ENCODE data around the gene STAG1. TPM values are rescaled to one million over a fixed set of nuclear protein-coding genes. Genes with fewer than 3 reads are reported as not detected.
"Not testable (repeated sequence)": the region's sequence is repeated elsewhere in the genome, so short reads cannot be mapped to it uniquely, and the experiment has no call there.

Gene STAG1
- total RNA-seq, 1 donor from 2014 or later, result 23.6 TPM

DNA sequence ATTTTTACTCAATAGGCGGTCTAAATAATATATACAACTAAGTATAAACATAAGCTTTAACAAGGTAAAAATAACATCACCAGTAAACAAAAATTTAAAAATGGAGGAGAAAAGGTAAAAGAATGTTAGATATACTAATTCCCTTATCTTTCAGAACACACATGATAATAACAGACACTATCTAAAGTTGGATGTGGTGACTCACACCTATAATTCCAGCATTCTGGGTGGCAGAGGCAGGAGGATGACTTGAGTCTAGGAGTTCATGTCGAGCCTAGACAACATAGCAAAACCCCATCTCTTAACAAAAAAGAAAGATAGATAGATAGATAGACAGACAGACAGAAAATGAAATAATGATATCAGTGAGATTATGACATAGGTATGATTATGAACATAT, 85.1 kb downstream of the STAG1 start:
- ATAC-seq (no peak), DNase-seq (ENCODE audit: missing footprints) (no peak)
- intact Hi-C loops (cut with DNase I), result no loop called here

DNA sequence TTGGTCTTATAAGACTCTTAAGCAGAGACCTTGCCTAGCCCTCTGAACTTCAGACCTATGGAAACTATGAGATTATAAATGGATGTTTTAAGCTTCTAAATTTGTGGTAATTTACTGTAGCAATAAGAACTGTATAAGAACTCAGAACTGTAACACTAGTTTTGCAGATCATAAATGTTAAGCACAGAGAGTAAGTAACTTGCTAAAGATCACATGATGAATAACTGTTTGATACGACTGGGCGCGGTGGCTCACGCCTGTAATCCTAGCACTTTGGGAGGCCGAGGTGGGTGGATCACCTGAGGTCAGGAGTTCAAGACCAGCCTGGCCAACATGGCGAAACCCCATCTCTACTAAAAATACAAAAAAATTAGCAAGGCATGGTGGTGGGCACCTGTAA, 85.9 kb downstream of the STAG1 start:
- intact Hi-C loops (cut with DNase I); DNase-seq (ENCODE audit: missing footprints); ATAC-seq: not testable (repeated sequence)

DNA sequence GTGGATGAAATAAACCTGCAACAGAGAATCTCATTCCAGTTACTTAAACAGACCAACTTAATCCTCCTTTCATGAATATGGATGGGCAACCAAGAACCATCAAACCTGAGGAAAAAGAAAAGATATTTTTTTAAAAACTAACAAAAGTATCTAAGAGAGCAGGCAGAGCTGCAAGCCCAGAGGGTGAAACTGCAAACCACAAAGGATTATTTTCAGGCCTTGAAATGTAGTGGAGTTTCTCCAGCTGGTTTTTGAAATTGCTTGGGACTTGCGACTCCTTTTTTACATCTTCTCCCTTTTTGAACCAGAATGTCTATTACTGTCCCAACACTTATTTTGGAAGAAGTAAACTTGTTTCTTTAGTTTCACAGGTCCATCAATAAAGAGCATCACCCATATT, 87.4 kb downstream of the STAG1 start:
- ATAC-seq (no peak), DNase-seq (ENCODE audit: missing footprints) (no peak)
- intact Hi-C loops (cut with DNase I), result no loop called here

DNA sequence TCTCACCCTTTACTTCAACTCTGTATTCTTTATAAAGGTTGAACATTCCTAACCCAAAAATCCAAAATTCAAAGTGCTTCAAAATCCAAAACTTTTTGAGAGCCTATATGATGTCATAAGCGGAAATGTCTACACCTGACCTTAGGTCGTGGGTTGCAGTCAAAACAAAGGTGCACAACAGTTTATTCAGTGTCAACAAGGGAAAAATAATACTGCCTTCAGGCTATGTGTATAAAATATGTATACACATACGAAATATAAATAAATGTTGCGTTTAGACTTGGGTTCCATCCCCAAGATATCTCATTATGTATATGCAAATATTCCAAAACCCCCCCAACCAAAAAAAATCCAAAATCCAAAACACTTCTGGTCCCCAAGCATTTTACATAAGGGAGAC, 90.9 kb downstream of the STAG1 start:
- intact Hi-C loops (cut with DNase I), result no loop called here
- ATAC-seq (no peak), DNase-seq (ENCODE audit: missing footprints) (no peak)

DNA sequence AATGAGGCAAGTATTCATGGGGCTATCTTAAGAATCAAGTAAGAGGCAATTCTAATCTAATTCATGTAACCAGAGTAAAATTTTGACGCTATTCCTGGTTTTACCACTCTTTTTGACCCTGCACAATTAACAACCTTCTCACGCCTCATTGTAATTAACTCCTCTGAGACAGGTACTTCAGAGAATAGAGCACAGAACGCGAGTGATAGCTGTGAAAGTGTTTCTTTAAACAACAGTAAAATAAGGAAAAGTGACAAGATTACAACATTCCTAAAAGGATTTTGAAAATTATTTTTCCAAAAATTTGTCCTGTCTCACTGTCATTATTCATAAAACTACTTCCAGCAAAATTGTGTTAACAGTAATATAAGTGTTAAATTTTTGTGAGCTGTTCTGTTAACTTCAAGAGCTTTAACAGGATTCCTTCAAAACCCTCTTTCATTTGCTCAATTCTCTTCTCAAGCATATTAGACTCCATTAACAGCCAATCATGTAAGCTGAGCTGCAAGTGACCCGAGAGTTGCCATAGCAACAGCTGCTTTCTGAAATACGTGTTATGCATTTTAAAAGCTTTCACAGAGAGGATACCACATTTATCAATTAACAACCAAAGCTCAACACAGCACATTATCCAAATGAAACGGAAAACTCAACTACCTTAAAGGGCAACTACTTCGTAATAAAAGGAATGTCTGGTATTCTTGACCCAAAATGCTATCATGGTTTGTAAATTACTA, 93.1 kb downstream of the STAG1 start:
- intact Hi-C loops (cut with DNase I), result no loop called here
- DNase-seq (ENCODE audit: missing footprints) (no peak), ATAC-seq (no peak)

DNA sequence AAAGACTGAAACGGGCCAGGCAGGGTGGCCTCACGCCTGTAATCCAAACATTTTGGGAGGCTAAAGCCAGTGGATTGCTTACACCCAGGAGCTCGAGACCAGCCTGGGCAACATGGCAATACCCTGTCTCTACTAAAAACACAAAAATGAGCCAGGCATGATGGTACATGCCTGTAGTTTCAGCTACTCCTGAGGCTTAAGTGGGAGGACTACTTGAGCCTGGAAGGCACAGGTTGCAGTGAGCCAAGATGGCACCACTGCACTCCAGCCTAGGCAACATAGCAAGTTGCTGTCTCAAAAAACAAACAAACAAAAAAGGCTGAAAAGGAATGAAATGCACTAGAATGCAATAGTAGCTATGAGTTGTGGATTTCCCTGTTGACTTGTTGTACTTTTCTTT, 94.7 kb downstream of the STAG1 start:
- intact Hi-C loops (cut with DNase I), result no loop called here
- DNase-seq (ENCODE audit: missing footprints) (no peak), ATAC-seq (no peak)

DNA sequence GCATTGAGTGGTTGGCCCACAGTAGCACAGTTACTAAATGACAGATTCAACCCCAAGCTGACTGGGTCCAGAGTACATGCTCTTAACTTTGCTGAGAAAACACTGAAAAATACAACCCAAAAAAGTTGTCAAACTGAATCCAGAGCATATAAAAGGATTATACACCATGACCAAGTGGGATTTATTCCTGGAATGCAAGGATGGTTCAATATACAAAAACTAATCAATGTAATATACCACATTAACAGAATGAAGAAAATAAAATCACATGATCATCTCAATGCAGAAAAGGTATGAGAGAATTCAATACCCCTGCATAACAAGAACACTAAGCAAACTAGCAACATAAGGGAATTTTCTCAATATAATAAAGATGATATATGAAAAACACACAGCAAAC, 98.5 kb downstream of the STAG1 start:
- intact Hi-C loops (cut with DNase I), result no loop called here
- no peak for DNase-seq (ENCODE audit: missing footprints)
- ATAC-seq, result no peak

DNA sequence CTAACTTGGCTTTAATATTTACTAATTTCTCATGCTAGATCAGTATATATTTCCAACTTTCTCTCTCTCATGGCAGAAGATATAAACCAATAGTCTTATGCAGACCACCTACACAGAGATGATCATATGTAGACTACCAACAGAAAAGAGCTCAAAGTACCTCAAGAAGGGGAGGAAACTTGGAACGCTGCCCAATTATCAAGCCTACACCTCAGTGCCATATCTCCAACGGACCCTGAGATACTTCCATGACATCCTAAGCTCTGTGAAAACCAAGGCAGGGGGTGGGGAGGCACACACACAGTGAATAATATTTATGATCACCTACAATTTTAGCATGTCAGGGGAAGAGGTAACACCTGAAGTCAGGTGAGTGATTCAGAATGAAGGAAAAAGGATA, 100.6 kb downstream of the STAG1 start:
- DNase-seq (ENCODE audit: missing footprints) (no peak), ATAC-seq (no peak)
- intact Hi-C loops (cut with DNase I), result no loop called here

DNA sequence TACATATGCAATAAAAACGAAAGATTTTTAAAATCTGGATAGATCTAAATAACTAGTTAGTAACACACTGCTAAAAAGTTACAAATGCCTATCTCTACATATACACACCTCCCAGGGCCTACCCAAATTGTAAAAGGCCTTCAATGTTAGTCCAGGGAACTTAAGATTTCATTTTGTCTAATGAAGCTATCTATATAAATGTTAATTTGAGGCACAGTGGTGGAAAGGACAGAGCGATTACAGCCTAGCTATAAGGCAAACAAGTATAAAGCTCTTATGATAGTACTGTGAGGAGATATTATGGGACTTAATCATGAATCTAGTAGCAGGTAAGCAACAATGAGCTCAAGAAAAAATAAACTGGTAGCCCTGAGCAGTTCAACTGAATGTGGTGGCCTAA, 101.7 kb downstream of the STAG1 start:
- intact Hi-C loops (cut with DNase I), result no loop called here
- no peak for ATAC-seq
- DNase-seq (ENCODE audit: missing footprints), result no peak

DNA sequence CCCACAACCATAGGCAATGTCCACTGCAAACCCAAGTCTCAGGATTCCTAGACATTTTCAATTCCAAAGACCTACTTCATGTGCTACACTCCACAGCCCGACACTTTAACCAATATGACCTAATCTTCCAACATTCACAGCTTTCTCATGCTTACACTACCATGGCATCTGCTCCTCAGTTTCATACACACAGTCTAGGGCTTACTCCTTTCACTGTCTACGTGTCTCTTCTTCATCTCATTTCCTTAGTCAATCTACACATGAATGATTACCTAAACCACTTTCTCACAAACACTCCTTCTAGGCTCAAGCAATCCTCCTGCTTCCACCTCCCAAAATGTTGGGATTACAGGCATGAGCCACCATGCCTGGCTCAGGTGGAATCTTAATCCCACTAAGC, 106.3 kb downstream of the STAG1 start:
- DNase-seq (ENCODE audit: missing footprints), result no peak
- ATAC-seq, result no peak
- intact Hi-C loops (cut with DNase I), result no loop called here

DNA sequence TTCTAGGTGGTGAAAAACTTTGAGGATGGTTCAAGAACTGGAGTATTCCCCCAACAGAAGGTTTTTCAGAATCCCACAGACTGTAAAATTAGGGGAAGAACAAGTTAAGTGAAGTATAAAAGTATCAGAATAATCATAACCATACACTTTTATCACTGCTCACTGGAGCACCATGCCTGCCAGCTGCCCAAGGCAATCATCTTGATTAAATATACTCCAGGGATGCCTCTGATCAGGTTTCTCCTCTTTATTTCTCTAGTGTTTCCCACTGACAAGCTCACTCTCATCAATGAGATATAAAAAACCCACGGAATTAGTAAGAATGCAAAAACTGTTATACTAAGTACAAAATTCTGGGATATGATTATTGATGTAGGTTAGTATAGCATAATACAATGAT, 108.0 kb downstream of the STAG1 start:
- intact Hi-C loops (cut with DNase I), result no loop called here
- DNase-seq (ENCODE audit: missing footprints), result no peak

DNA sequence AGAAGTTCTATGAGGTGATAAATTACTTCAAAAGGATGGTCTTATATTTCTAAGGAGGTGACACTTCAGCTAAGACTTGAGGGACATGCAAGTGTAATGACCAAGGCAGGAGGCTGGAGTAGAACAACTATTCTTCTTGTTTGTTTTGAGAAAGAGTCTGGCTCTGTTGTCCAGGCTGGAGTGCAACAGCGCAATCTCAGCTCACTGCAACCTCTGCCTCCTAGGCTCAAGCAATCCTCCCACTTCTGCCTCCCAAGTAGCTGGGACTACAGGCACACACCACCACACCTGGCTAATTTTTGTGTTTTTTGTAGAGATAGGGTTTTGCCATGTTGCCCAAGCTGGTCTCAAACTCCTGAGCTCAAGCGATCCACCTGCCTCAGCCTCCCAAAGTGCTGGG, 108.8 kb downstream of the STAG1 start:
- ATAC-seq; DNase-seq (ENCODE audit: missing footprints): not testable (repeated sequence)

More for the DNA sequence above, 108.0 kb downstream of the STAG1 start:
- no peak for ATAC-seq

DNA sequence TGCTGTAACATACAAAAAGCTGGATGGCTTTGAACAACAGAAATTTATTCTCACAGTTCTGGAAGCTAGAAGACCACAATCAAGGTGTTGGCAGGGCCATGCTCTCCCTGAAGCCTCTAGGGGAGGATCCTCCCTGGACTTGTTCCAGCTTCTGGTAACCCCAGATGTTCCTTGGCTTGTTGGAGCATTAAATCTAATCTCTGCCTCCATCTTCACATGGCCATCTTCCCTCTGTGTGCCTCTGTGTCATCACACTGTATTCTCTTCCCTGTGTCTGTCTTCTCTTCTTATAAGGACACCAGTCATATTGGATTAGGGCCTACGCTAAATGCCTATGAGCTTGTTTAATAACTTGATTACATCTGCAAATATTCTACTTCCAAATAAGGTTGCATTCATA, 109.5 kb downstream of the STAG1 start:
- no peak for ATAC-seq
- DNase-seq (ENCODE audit: missing footprints), result no peak
- intact Hi-C loops (cut with DNase I), result no loop called here

More for the DNA sequence above, 108.8 kb downstream of the STAG1 start:
- intact Hi-C loops (cut with DNase I), result not testable (repeated sequence)

DNA sequence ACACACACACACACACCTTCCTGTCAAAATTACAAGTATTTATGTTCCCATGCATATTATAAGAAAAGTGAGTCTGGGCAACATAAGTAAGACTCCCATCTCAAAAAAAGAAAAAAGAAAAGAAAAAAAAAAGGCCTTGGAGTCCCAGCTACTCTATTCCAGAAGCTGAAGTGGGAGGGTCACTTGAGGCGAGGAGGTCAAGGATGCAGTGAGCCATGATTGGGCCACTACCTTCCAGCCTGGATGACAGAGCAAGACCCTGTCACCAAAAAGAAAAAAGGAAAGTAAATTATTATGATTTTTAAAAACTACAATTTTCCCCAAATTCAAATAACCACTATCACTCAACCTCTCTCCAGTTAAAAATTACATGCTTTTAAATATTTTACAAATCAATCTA, 113.1 kb downstream of the STAG1 start:
- intact Hi-C loops (cut with DNase I), result no loop called here
- ATAC-seq (no peak), DNase-seq (ENCODE audit: missing footprints) (no peak)

DNA sequence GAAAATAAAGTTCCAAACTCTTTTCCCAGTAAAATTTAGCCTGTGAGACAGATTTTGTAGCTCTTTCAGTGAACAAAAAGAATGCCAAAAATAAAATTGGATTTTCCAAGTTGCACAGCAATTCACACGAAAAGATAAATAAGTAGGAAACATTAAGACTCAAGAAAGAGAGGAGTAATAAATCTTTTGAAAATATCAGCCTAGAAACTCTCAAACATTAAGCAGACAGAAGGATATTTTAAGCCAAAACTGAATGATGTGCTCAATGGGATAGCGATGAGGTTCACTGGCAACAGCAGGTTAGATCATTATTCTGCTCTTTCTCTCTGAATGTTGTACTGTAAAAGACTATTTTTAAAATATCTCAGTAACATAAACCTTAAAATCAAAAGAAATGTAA, 115.0 kb downstream of the STAG1 start:
- ATAC-seq (no peak), DNase-seq (ENCODE audit: missing footprints) (no peak)
- intact Hi-C loops (cut with DNase I), result no loop called here

DNA sequence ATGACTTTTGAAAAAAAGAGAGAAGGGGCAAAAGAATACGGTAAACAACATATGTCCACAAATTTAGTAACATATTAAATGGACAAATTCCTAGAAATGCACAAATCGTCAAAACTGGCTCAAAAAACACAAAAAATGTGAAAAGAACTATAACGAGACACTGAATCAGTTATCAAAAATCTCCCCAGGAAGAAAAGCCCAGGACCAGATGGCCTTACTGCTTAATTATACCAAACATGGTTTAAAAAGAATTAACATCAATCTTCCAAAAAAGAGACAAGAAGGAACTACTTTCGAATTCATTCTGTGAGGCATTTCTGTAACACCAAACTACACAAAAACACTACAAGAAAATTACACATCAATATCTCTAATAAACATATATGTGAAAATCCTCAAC, 117.4 kb downstream of the STAG1 start:
- no peak for ATAC-seq
- intact Hi-C loops (cut with DNase I), result no loop called here

DNA sequence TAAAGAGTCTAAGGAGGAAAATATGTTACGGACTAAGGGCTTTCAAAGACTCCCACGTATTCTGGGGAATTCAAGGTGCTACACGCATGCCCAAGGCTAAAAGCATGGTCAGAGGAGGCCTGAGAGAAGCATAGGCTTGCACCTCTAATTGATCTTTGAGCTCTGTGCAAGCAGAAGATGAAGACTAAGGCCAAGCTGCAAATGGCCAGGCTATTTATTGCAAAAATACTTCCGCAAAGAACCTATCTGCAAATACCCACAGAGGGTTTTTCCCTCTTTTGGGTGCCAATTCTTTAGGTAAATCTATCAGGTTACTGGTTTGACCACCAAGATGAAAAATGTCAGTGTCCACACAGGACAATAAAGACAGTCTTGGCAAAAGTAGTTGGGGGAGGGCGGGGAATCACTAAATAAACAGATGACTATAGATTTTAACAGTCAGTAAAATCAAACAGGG, 119.5 kb downstream of the STAG1 start:
- no peak for ATAC-seq
- intact Hi-C loops (cut with DNase I), result no loop called here
- no peak for DNase-seq (ENCODE audit: missing footprints)

More for the DNA sequence above, 117.4 kb downstream of the STAG1 start:
- DNase-seq (ENCODE audit: missing footprints), result no peak

DNA sequence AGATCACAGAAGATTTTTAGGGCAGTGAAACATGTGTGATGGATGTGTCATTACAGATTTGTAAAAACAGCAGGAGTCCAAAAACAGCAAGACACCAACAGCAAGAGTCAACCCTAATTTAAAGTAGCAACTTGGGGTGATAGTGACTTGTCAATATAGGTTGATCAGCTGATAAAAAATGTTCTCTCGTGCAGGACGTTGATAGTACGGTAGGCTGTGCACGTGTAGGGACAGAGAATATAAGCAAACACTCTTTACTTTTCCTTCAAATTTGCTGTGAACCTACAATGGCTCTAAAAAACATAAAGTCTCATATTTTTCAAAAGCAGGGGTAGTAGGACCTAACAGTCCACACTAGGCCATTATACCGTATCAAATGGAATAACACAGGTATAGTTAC, 120.8 kb downstream of the STAG1 start:
- DNase-seq (ENCODE audit: missing footprints), result no peak
- intact Hi-C loops (cut with DNase I), result no loop called here
- no peak for ATAC-seq

DNA sequence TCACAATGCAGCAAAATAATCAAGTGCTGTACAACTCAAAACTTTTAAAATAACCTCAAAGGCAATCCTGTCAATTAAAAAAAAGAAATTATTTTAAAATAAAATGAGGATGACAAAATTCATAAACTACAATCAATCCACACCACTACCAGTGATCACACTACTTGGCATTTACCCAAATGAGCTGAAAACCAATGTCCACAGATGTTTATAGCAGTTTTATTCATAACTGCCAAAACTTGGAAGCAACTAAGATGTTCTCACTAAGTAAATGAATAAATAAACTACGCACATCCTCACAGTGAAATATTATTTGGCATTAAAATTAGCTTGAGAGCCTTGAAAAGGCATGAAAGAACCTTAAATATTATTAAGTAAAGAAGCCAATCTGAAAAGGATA, 121.3 kb downstream of the STAG1 start:
- intact Hi-C loops (cut with DNase I), result no loop called here
- DNase-seq (ENCODE audit: missing footprints) (no peak), ATAC-seq (no peak)

DNA sequence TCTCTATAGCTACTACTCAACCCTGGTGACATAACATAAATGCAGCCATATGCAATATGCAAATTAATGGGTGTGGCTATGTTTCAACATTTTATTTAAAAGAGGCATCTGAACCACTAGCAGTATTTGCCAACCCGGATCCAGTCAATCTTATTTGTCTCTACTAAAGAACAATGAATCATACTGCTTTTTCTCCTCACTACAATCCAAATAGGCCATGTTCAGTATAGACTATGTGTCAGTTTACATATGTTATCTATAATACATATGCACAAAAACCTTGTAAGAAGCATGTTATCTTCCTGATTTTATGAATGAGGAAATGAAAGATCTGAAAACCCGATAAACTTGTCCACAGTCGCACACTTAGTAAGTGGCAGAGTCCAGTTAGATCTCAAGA, 125.7 kb downstream of the STAG1 start:
- intact Hi-C loops (cut with DNase I), result no loop called here
- ATAC-seq (no peak), DNase-seq (ENCODE audit: missing footprints) (no peak)
